GM18868 (cell line): ENCODE data around the gene DVL1.

Experiments used
- ATAC-seq: cut with Tn5 transposase; IDR thresholded peaks from one replicate; pipeline ENCODE4 v1.9.1; 2021; ENCODE audit warnings: mild to moderate bottlenecking, moderate library complexity; ENCODE audit not compliant: unreplicated experiment

The DVL1 gene

DNA sequence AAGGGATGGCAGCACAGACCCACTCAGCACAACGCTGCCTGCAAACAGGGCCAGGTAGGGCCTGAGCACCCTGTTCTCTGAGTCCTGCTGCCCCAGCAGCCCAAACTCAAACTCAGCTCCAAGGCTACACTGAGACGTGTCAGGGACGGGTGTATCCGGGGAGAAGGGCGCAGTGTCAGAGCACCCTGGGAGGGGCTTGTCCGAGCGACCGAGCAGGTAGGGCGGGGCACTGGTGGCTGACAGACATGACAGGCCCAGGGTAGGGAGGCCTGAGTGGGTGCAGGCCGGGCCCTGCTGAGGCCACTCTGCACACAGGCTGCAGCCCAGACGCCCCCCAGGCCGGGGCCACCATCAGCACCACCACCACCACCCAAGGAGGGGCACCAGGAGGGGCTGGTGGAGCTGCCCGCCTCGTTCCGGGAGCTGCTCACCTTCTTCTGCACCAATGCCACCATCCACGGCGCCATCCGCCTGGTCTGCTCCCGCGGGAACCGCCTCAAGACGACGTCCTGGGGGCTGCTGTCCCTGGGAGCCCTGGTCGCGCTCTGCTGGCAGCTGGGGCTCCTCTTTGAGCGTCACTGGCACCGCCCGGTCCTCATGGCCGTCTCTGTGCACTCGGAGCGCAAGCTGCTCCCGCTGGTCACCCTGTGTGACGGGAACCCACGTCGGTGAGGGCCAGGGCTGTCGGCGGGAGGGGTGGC, 63.5 kb downstream of the DVL1 start:
- ATAC-seq, result no peak
